ENCODE results near the gene GBP4. TPM values are rescaled to one million over a fixed set of nuclear protein-coding genes. Genes with fewer than 3 reads are reported as not detected.
"Not testable (repeated sequence)": the region's sequence is repeated elsewhere in the genome, so short reads cannot be mapped to it uniquely, and the experiment has no call there.

Gene GBP4, protein sequence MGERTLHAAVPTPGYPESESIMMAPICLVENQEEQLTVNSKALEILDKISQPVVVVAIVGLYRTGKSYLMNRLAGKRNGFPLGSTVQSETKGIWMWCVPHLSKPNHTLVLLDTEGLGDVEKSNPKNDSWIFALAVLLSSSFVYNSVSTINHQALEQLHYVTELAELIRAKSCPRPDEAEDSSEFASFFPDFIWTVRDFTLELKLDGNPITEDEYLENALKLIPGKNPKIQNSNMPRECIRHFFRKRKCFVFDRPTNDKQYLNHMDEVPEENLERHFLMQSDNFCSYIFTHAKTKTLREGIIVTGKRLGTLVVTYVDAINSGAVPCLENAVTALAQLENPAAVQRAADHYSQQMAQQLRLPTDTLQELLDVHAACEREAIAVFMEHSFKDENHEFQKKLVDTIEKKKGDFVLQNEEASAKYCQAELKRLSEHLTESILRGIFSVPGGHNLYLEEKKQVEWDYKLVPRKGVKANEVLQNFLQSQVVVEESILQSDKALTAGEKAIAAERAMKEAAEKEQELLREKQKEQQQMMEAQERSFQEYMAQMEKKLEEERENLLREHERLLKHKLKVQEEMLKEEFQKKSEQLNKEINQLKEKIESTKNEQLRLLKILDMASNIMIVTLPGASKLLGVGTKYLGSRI
- 1.4 and 5.5 TPM in 2 replicates for total RNA-seq
- 1.0 and 2.6 TPM in 2 replicates for polyA plus RNA-seq

DNA sequence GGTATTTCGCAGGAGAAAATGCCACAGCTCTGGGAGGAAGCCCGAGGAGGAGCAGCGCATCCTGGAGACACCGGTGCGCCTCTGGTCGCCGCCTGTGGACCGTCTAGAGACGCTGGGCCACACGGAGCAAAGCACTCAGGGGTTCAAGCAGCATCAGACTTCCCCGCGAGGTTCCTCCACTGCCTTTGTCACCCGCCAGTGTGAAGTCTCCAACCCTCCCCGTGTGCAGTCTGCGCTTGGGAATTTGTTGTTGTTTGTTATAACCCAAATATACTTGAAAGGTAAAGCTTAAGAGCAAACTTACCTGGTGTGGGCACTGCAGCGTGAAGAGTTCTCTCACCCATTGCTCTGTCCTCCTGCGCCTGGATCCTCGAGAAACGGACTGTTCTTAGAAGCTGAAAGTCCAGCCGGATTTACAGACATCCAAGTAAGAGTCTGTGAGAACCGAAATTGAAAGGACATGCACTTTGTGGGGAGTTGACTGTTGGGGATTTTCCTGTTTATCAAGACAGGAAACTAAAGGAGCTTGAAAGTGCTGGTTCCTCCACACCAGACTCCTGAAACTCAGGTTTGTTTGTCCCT is at the start of gene GBP4:
Gene GBP4, minus strand, starts transcription at position 452 of the 582 bp plus-strand sequence. Its CDS starts 108 bp downstream, at position 344.
- Histone ChIP-seq H3K27me3 (no peaks in the 10 kb centered on the region), H3K4me3 (peak within 1 kb of the TSS; percentile 18), H3K36me3 (no peaks in the 10 kb centered on the region), H3K4me1 (ENCODE audit: low read depth) (peaks cover 35% of the 10 kb centered on the region), H3K9me3 (ENCODE audit: low read depth) (no peaks in the 10 kb centered on the region), H3K27ac (peak within 1 kb of the TSS; percentile 59)
- DNase-seq (ENCODE audit: low read depth in 1 of 2, low spot score in 1 of 2), result peak; percentile 14 to 72
- TF ChIP-seq, protein P1, sequence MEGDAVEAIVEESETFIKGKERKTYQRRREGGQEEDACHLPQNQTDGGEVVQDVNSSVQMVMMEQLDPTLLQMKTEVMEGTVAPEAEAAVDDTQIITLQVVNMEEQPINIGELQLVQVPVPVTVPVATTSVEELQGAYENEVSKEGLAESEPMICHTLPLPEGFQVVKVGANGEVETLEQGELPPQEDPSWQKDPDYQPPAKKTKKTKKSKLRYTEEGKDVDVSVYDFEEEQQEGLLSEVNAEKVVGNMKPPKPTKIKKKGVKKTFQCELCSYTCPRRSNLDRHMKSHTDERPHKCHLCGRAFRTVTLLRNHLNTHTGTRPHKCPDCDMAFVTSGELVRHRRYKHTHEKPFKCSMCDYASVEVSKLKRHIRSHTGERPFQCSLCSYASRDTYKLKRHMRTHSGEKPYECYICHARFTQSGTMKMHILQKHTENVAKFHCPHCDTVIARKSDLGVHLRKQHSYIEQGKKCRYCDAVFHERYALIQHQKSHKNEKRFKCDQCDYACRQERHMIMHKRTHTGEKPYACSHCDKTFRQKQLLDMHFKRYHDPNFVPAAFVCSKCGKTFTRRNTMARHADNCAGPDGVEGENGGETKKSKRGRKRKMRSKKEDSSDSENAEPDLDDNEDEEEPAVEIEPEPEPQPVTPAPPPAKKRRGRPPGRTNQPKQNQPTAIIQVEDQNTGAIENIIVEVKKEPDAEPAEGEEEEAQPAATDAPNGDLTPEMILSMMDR (IDR thresholded peaks at IDR 0.05; ENCODE audit: low read depth, low read length), result no peak

DNA sequence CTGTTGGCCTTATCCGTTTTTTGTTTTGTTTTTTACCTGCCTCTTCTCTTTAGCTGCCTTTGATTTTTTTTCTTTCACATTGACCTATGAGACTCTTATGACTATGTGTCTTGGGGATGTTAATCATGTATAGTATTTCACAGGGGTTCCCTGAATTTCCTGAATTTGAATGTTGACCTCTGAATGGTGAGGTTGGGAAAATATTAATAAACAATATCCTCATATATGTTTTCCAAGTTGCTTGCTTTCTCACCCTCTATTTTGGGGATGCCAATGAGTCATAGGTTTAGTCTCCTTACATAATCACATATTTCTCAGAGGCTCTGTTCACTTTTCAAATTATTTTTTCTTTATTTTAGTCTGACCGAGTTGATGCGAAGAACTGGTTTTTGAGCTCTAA is 44.3 kb upstream of the GBP4 start:
- Histone ChIP-seq H3K4me3 (no peak overlapping the region), H3K9me3 (ENCODE audit: low read depth) (no peaks in the 10 kb centered on the region), H3K36me3 (no peaks in the 10 kb centered on the region), H3K27ac (no peak overlapping the region), H3K27me3 (no peaks in the 10 kb centered on the region), H3K4me1 (ENCODE audit: low read depth) (no peaks in the 10 kb centered on the region)
- TF ChIP-seq, protein P1 (IDR thresholded peaks at IDR 0.05; ENCODE audit: low read depth, low read length), result no peak
- no peak for DNase-seq (ENCODE audit: low read depth in 1 of 2, low spot score in 1 of 2)

DNA sequence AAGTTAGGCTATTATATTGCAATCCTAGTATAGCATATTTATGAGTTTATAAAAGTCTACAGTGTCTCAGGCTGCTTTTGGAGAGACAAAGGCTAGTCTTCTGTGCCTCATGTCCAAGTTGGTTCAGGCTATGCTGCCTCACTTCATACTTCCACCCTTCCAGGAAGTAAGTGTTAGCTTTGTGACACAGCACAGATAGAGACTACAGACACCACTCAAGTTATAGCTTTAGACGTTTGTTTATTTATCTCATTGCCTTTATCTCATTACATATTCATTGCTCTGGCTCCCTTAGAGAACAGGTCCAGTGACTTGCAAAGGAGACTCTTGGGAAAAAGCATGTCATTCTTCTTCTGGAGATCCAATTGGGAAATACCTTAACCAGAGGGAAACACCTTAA is 22.6 kb upstream of the GBP4 start:
- H3K27me3 ChIP-seq, result no peaks in the 10 kb centered on the region
- no peak overlapping the region for H3K27ac ChIP-seq
- H3K36me3 ChIP-seq, result no peaks in the 10 kb centered on the region
- no peak for DNase-seq (ENCODE audit: low read depth in 1 of 2, low spot score in 1 of 2)
- no peak overlapping the region for H3K4me3 ChIP-seq
- TF ChIP-seq, protein P1 (IDR thresholded peaks at IDR 0.05; ENCODE audit: low read depth, low read length), result no peak
- peaks cover 14% of the 10 kb centered on the region for H3K4me1 ChIP-seq (ENCODE audit: low read depth)
- no peaks in the 10 kb centered on the region for H3K9me3 ChIP-seq (ENCODE audit: low read depth)

DNA sequence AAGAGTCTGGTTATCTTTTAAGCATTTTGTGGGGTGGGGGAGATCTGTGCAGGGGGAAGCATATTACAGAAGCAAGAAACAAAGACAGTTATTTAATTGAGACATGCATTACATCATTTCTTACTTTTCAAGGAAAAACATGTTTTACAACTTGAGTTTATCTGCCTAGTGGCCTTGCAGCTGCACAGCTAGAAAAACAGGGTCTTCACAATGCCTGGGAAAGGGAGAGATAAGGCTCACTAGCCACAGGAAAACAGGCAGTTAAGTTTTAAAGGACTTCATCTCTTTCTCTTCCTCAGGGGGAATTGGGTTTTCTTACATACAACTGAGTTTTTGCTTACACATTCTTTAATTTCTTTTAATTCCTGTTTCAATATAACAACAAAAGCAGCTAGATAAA is 21.1 kb upstream of the GBP4 start:
- H3K27me3 ChIP-seq; H3K36me3 ChIP-seq; H3K9me3 ChIP-seq (ENCODE audit: low read depth); H3K4me3 ChIP-seq: not testable (repeated sequence)
- peak in 1 of 2 donors; percentile 21 for DNase-seq (ENCODE audit: low read depth in 1 of 2, low spot score in 1 of 2)
- H3K4me1 ChIP-seq (ENCODE audit: low read depth), result peaks cover 14% of the 10 kb centered on the region
- peak overlapping the region; percentile 70 for H3K27ac ChIP-seq

DNA sequence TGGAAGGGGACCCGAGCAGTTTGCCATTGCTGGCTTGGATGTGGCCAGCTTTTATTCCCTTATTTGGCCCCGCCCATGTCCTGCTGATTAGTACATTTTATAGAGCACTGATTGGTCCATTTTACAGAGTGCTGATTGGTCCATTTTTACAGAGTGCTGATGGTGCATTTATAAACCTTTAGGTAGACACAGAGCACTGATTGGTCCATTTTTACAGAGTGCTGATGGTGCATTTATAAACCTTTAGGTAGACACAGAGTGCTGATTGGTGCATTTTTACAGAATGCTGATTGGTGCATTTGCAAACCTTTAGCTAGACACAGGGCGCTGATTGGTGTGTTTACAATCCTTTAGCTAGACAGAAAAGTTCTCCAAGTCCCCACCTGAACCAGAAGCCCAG is 20.2 kb upstream of the GBP4 start:
- DNase-seq (ENCODE audit: low read depth in 1 of 2, low spot score in 1 of 2); H3K9me3 ChIP-seq (ENCODE audit: low read depth); H3K36me3 ChIP-seq; H3K27me3 ChIP-seq; H3K27ac ChIP-seq; H3K4me3 ChIP-seq: not testable (repeated sequence)
- peaks cover 14% of the 10 kb centered on the region for H3K4me1 ChIP-seq (ENCODE audit: low read depth)

DNA sequence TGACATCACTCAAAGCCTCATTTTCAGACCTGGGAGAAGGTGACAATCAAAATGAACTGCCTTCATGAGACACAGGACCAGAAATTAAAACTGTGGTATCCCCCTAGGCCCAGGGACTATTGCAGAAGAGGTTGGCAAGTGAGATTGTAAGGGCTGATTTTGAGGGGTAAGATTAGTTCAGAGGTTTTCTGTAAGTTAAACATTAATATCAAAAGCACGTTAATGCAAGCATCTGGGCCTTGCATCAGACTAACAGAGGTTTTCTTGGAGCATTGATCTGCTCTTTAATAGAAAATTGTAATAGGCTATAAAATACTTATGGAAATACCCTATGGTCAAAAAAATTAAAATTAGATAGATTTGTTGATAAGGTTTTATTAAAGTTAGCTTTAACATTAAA is 14.6 kb upstream of the GBP4 start:
- H3K9me3 ChIP-seq (ENCODE audit: low read depth), result no peaks in the 10 kb centered on the region
- no peak for DNase-seq (ENCODE audit: low read depth in 1 of 2, low spot score in 1 of 2)

More for the DNA sequence above, 14.6 kb upstream of the GBP4 start:
- Histone ChIP-seq H3K4me3 (no peak overlapping the region), H3K4me1 (ENCODE audit: low read depth) (no peaks in the 10 kb centered on the region), H3K27me3 (no peaks in the 10 kb centered on the region), H3K27ac (no peak overlapping the region), H3K36me3 (no peaks in the 10 kb centered on the region)
- TF ChIP-seq, protein P1 (IDR thresholded peaks at IDR 0.05; ENCODE audit: low read depth, low read length), result no peak

All from cardiac muscle cell (in vitro differentiated cells and primary cell).